GM18909 (cell line): Measurements from ENCODE around the gene AADAC.
"Not testable (repeated sequence)": the region's sequence is repeated elsewhere in the genome, so short reads cannot be mapped to it uniquely, and the experiment has no call there.

Experiments used
- ATAC-seq: cut with Tn5 transposase; IDR thresholded peaks from one replicate; pipeline ENCODE4 v1.9.1; 2021; ENCODE audit warnings: mild to moderate bottlenecking; ENCODE audit not compliant: unreplicated experiment, poor library complexity

The AADAC gene

GRCh38 chr3:151813799-151814198 lies at the start of gene AADAC:
TSS of gene AADAC (plus strand) at chr3:151814116. CDS start at chr3:151814163, 47 bp downstream.
- no peak for ATAC-seq

GRCh38 chr3:151764699-151765098 lies 49.2 kb upstream of the AADAC start:
- ATAC-seq = not testable (repeated sequence)

GRCh38 chr3:151765685-151766084 lies 48.2 kb upstream of the AADAC start:
- no peak for ATAC-seq

- no peak for ATAC-seq
Observed at GRCh38 chr3:151766454-151766853, 47.5 kb upstream of the AADAC start.

- ATAC-seq = no peak
Observed at GRCh38 chr3:151768393-151768930, 45.5 kb upstream of the AADAC start.

- ATAC-seq = no peak
Observed at GRCh38 chr3:151769175-151769574, 44.7 kb upstream of the AADAC start.

GRCh38 chr3:151770956-151771355 lies 43.0 kb upstream of the AADAC start:
- no peak for ATAC-seq

GRCh38 chr3:151772825-151773480 lies 41.0 kb upstream of the AADAC start:
- ATAC-seq = no peak

GRCh38 chr3:151774235-151774634 lies 39.7 kb upstream of the AADAC start:
- ATAC-seq = no peak

- no peak for ATAC-seq
Observed at GRCh38 chr3:151774910-151775309, 39.0 kb upstream of the AADAC start.

- no peak for ATAC-seq
Observed at GRCh38 chr3:151775314-151776258, 38.3 kb upstream of the AADAC start.

GRCh38 chr3:151776259-151776740 lies 37.6 kb upstream of the AADAC start:
- no peak for ATAC-seq

GRCh38 chr3:151777880-151778279 lies 36.0 kb upstream of the AADAC start:
- no peak for ATAC-seq

GRCh38 chr3:151787626-151788025 lies 26.3 kb upstream of the AADAC start:
- ATAC-seq = no peak

- ATAC-seq = no peak
Observed at GRCh38 chr3:151788401-151788800, 25.5 kb upstream of the AADAC start.

GRCh38 chr3:151789853-151790463 lies 24.0 kb upstream of the AADAC start:
- ATAC-seq = no peak

- not testable (repeated sequence) for ATAC-seq
Observed at GRCh38 chr3:151790763-151791162, 23.2 kb upstream of the AADAC start.

GRCh38 chr3:151792411-151792810 lies 21.5 kb upstream of the AADAC start:
- no peak for ATAC-seq

GRCh38 chr3:151793636-151794035 lies 20.3 kb upstream of the AADAC start:
- no peak for ATAC-seq

GRCh38 chr3:151794080-151794479 lies 19.8 kb upstream of the AADAC start:
- no peak for ATAC-seq

- no peak for ATAC-seq
Observed at GRCh38 chr3:151795276-151795675, 18.6 kb upstream of the AADAC start.
